Cardiac muscle cell (in vitro differentiated cells and primary cell): ENCODE measurements around the gene MECP2. TPM values are rescaled to one million over a fixed set of nuclear protein-coding genes. Genes with fewer than 3 reads are reported as not detected.
A peak's percentile ranks its signal among the peaks of the same experiment; 100 is the strongest.

ENCODE experiments used
- DNase-seq, 2 donors: peaks; one replicate each; pipeline versions ENCODE4 v3.0.0 to v3.0.0-alpha.2; 2010 to 2017; ENCODE audit warnings: low read depth in 1 of 2, low spot score in 1 of 2
- H3K27ac ChIP-seq: fragments of 200-600 bp; sonication (generic); 2 replicates; pipeline ENCODE4 v1.5.1; 2016
- H3K27me3 ChIP-seq: fragments of 200-600 bp; sonication (generic); 2 replicates; pipeline ENCODE4 v1.6.0; 2016; ENCODE audit warnings: control low read depth
- H3K36me3 ChIP-seq: fragments of 200-600 bp; sonication (generic); 2 replicates; pipeline ENCODE4 v1.5.1; 2016; ENCODE audit warnings: control low read depth
- H3K4me1 ChIP-seq: fragments of 200-600 bp; sonication (generic); 2 replicates; pipeline ENCODE4 v1.8.1; 2017; ENCODE audit warnings: low read depth, mild to moderate bottlenecking, mixed run types
- H3K4me3 ChIP-seq: fragments of 200-600 bp; sonication (generic); 2 replicates; pipeline ENCODE4 v1.5.1; 2016; ENCODE audit warnings: mild to moderate bottlenecking
- H3K9me3 ChIP-seq: fragments of 200-600 bp; sonication (generic); 2 replicates; pipeline ENCODE4 v1.5.1; 2017; ENCODE audit warnings: low read depth, mild to moderate bottlenecking, control low read depth
- CTCF ChIP-seq: IDR thresholded peaks from 2 replicates; pipeline ENCODE4 v1.5.1; 2012; ENCODE audit warnings: low read depth, mild to moderate bottlenecking, low read length
- polyA plus RNA-seq: library from polyadenylated mRNA; unstranded; fragments of >200 nt; fragmentation: Nextera tagmentation; extraction: Ambion mirVana; gene quantifications from 2 replicates; pipeline ENCODE4 v1.2.1, GENCODE V29; 2016
- total RNA-seq: library from RNA; depleted of rRNA; stranded (reverse); fragments of >200 nt; gene quantifications from 2 replicates; pipeline ENCODE4 v1.2.3, GENCODE V29; 2016

Gene MECP2
- total and polyA plus RNA-seq, 2 experiments from 2014 or later = 17.9 to 64.5 TPM

GRCh38 chrX:154028502-154029184 lies 68.9 kb downstream of the MECP2 start:
- no peaks in the 10 kb centered on the region for H3K27me3 ChIP-seq
- no peaks in the 10 kb centered on the region for H3K36me3 ChIP-seq
- no peak for DNase-seq
- TF ChIP-seq CTCF = no peak
- no peaks in the 10 kb centered on the region for H3K9me3 ChIP-seq
- H3K4me1 ChIP-seq = peaks cover 44% of the 10 kb centered on the region
- no peak overlapping the region for H3K27ac ChIP-seq
- no peak overlapping the region for H3K4me3 ChIP-seq

GRCh38 chrX:154027986-154028385 lies 69.5 kb downstream of the MECP2 start:
- no peaks in the 10 kb centered on the region for H3K36me3 ChIP-seq
- H3K27ac ChIP-seq = no peak overlapping the region
- TF ChIP-seq CTCF = no peak
- H3K27me3 ChIP-seq = no peaks in the 10 kb centered on the region
- no peaks in the 10 kb centered on the region for H3K9me3 ChIP-seq
- no peak for DNase-seq
- no peak overlapping the region for H3K4me3 ChIP-seq
- H3K4me1 ChIP-seq = peaks cover 49% of the 10 kb centered on the region

GRCh38 chrX:154027022-154027402 lies 70.5 kb downstream of the MECP2 start:
- Histone ChIP-seq H3K4me3 (no peak overlapping the region), H3K36me3 (no peaks in the 10 kb centered on the region), H3K9me3 (no peaks in the 10 kb centered on the region), H3K27ac (no peak overlapping the region), H3K4me1 (peaks cover 41% of the 10 kb centered on the region), H3K27me3 (no peaks in the 10 kb centered on the region)
- no peak for TF ChIP-seq CTCF
- no peak for DNase-seq

GRCh38 chrX:154026136-154027021 lies 71.1 kb downstream of the MECP2 start:
- no peaks in the 10 kb centered on the region for H3K27me3 ChIP-seq
- no peak overlapping the region for H3K4me3 ChIP-seq
- H3K9me3 ChIP-seq = no peaks in the 10 kb centered on the region
- H3K36me3 ChIP-seq = no peaks in the 10 kb centered on the region
- H3K27ac ChIP-seq = peak overlapping the region; percentile 86
- TF ChIP-seq CTCF = no peak
- peaks cover 38% of the 10 kb centered on the region for H3K4me1 ChIP-seq
- no peak for DNase-seq

GRCh38 chrX:154025230-154025629 lies 72.3 kb downstream of the MECP2 start:
- peak in 1 of 2 donors; percentile 50 for DNase-seq
- Histone ChIP-seq H3K27me3 (no peaks in the 10 kb centered on the region), H3K36me3 (no peaks in the 10 kb centered on the region), H3K4me1 (peaks cover 49% of the 10 kb centered on the region), H3K4me3 (no peak overlapping the region), H3K9me3 (no peaks in the 10 kb centered on the region), H3K27ac (peak overlapping the region; percentile 86)
- TF ChIP-seq CTCF = no peak
